ENCODE data around the gene CAPS.

DNA sequence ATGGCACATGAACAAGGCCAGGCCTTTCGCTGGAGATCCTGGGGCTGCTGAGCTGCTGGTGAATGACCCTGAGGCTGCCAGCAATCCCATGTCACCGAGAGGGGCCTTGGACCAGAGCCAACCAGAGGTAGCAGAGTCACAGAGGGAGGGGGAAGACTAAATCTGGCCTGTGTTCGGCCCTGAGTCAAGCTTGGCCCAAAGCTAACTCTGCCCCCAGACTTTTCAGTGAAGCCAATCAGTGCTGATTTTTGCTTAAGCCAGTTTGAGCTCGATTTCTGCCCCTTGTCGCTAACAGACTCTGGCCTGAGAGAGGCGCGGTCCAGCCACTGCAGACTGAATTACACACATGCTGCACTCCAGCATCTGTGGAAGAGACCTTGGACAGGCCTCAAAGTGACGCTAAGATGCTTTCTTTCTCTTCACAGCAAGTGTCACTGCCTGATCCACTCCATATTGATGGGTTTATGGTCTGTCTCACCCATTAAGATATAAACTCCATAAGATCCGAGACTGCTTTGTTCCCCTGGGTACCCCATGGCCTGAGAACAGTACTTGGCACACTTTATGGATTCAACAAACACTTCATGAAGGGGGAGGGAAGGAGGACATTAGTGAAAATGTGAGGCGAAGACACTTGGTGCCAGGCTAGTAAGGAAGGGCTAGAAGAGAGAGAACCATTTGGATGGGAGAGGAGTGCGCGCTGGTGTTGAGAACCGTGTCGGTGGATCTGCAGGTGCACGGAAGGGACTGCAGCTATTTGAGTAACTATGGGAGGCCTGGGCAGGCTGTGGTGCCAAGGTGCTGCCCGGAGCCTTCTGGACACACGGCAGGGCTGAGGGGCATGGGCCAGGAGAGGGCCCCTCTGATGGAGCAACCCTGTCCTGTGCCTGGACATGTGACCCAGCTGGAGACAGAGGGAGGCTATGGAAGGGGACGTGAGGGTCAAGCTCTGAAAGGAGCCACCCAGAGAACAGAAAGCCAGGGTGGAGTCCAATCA lies 46.2 kb downstream of the CAPS start:
- TF ChIP-seq, protein P1, sequence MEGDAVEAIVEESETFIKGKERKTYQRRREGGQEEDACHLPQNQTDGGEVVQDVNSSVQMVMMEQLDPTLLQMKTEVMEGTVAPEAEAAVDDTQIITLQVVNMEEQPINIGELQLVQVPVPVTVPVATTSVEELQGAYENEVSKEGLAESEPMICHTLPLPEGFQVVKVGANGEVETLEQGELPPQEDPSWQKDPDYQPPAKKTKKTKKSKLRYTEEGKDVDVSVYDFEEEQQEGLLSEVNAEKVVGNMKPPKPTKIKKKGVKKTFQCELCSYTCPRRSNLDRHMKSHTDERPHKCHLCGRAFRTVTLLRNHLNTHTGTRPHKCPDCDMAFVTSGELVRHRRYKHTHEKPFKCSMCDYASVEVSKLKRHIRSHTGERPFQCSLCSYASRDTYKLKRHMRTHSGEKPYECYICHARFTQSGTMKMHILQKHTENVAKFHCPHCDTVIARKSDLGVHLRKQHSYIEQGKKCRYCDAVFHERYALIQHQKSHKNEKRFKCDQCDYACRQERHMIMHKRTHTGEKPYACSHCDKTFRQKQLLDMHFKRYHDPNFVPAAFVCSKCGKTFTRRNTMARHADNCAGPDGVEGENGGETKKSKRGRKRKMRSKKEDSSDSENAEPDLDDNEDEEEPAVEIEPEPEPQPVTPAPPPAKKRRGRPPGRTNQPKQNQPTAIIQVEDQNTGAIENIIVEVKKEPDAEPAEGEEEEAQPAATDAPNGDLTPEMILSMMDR (IDR thresholded peaks at IDR 0.05), result no peak
- TF ChIP-seq POLR2A (IDR thresholded peaks at IDR 0.05), result no peak
- TF ChIP-seq POLR2AphosphoS5 (IDR thresholded peaks at IDR 0.05), result no peak
